HG02610 (cell line): ENCODE results near the gene TDRD9.

Experiments
- ATAC-seq: cut with Tn5 transposase; IDR thresholded peaks from one replicate; pipeline ENCODE4 v1.9.1; 2021; ENCODE audit warnings: mild to moderate bottlenecking, moderate library complexity; ENCODE audit not compliant: unreplicated experiment

TDRD9 gene

GRCh38 chr14:103890821-103891666 is 37.2 kb upstream of the TDRD9 start:
- ATAC-seq = no peak

- ATAC-seq = no peak
Observed at GRCh38 chr14:103891667-103892215, 36.5 kb upstream of the TDRD9 start.

GRCh38 chr14:103892247-103892646 is 36.0 kb upstream of the TDRD9 start:
- ATAC-seq = no peak

GRCh38 chr14:103894034-103894722 is 34.1 kb upstream of the TDRD9 start:
- ATAC-seq = no peak

- ATAC-seq = no peak
Observed at GRCh38 chr14:103894723-103895059, 33.6 kb upstream of the TDRD9 start.

GRCh38 chr14:103896578-103896977 is 31.7 kb upstream of the TDRD9 start:
- ATAC-seq = no peak

- ATAC-seq = no peak
Observed at GRCh38 chr14:103897075-103897947, 30.9 kb upstream of the TDRD9 start.

- no peak for ATAC-seq
Observed at GRCh38 chr14:103898204-103898603, 30.1 kb upstream of the TDRD9 start.

GRCh38 chr14:103898711-103899110 is 29.5 kb upstream of the TDRD9 start:
- no peak for ATAC-seq

GRCh38 chr14:103899316-103899715 is 28.9 kb upstream of the TDRD9 start:
- ATAC-seq = no peak

- ATAC-seq = no peak
Observed at GRCh38 chr14:103899833-103900232, 28.4 kb upstream of the TDRD9 start.

GRCh38 chr14:103904493-103905107 is 23.7 kb upstream of the TDRD9 start:
- ATAC-seq = no peak

GRCh38 chr14:103905842-103906456 is 22.3 kb upstream of the TDRD9 start:
- ATAC-seq = no peak

- ATAC-seq = no peak
Observed at GRCh38 chr14:103908580-103908979, 19.7 kb upstream of the TDRD9 start.

GRCh38 chr14:103909531-103910261 is 18.6 kb upstream of the TDRD9 start:
- ATAC-seq = no peak

GRCh38 chr14:103910262-103910935 is 17.9 kb upstream of the TDRD9 start:
- ATAC-seq = peak; percentile 56

GRCh38 chr14:103910984-103911383 is 17.3 kb upstream of the TDRD9 start:
- no peak for ATAC-seq

- no peak for ATAC-seq
Observed at GRCh38 chr14:103915616-103916015, 12.6 kb upstream of the TDRD9 start.

GRCh38 chr14:103916636-103917262 is 11.5 kb upstream of the TDRD9 start:
- ATAC-seq = no peak
